SK-N-MC (cell line): Measurements from ENCODE around the gene IL36A.

Experiments
- EZH2 ChIP-seq: fragments of 200-600 bp; sonication (generic); IDR thresholded peaks from one replicate; pipeline ENCODE4 v1.6.1; 2017; ENCODE audit warnings: antibody characterized with exemption
- FOXP2 ChIP-seq: optimal IDR thresholded peaks from 2 replicates; pipeline ENCODE3; 2011; ENCODE audit warnings: mild to moderate bottlenecking, moderate library complexity; ENCODE audit not compliant: insufficient read depth; ENCODE audit errors: extremely low read length, control extremely low read depth
- POLR2AphosphoS5 ChIP-seq: IDR thresholded peaks from 2 replicates; pipeline ENCODE4 v1.6.1; 2012; ENCODE audit warnings: mild to moderate bottlenecking, low read depth, low read length, borderline replicate concordance

- TF ChIP-seq EZH2 (no peak), POLR2AphosphoS5 (no peak), FOXP2 (no peak)
Observed at GRCh38 chr2:113057117-113057516, 51.9 kb downstream of the IL36A start.
